Measurements from ENCODE around the gene SEMA3D.

Gene SEMA3D

DNA sequence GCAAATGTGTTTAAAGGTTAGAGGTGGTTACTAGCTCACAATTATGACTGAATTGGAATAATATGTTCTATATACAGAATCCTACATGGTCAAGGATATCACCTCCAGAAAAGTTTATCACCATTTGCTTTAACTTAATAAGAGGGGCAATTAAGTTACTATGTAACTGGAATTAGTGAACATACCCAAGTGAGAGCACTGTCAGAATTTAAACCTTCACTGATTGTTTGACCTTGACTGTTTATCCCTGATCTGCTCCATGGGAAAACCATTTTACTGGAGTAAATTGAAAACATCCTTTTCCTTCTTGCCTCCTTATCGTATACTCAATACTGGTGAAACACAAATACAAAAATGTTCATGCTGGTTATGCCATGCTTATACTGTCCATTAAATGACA, 107.4 kb downstream of the SEMA3D start:
- DNase-seq = no peak

DNA sequence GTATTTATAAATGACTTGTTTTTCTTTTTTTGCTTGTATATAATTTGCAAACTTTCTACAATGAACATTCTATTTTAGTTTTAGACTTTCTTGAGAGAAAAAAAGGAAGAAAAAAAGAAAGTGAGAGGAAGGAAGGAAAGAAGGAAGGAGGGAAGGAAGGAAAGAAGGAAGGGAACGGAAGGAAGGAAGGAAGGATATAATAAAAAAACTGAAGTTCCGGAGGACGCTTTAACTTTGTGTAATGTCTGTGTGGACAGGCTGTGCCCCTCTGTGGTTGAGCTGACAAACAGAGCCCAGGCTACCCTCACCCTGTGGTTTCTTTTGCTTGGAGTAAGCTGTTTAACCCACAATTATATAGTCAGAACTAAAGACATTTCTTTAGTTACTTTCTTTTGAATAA, 108.7 kb downstream of the SEMA3D start:
- no peak for DNase-seq

DNA sequence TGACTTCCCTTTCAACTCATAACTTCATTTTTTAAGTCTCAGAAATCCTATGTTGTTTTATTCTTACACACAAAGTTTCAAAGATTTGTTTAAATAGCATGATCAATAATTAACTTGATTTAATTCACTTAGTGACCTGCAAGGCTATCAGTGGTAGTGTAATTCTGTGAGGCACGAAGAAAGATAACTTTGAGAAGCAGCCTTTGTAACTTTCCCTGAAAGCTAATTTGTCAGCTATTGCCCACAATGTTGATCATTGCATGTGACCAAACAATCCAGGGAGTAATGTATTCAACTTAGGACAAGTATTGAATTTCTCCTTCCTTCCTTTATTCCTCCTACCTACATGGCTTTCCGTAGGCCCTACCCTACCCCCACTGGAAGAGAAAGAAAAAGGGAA, 111.0 kb downstream of the SEMA3D start:
- DNase-seq = no peak

DNA sequence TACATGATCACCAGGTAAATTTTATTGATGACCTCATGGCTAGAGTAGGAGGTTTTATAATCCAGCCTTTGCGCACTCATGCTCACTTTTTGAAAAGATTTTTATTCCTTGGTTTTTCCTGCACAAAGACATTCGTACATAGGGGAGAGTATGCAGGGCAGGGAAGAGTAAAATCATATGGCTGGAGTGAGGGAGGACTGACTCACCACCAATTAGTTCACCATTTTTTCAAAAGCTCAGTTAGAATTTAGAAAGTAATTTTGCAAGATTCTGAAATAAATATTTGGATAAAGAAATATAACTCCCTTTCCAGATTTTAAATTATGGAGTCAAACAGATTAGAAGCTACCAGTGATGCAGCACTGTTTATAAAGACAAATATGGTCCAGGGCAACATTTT, 111.9 kb downstream of the SEMA3D start:
- no peak for DNase-seq

DNA sequence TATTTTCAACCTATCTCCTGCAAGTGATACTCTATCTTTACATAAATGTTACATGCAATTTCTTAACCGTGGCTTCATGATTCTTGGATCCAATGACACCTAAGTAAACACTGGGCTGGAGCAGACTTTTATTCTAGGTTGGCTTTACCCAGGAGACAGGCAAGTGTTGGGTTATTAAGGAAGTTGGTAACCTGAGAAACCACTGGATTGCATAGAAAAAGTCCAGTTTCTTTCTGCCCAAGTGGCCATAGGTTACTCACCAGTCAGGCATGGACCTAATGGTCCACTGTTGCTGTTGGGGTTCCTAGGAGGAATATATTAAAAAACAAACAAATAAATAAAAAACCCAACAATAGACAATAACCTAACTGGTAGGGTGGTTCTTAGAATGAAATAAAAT, 112.8 kb downstream of the SEMA3D start:
- DNase-seq = no peak

DNA sequence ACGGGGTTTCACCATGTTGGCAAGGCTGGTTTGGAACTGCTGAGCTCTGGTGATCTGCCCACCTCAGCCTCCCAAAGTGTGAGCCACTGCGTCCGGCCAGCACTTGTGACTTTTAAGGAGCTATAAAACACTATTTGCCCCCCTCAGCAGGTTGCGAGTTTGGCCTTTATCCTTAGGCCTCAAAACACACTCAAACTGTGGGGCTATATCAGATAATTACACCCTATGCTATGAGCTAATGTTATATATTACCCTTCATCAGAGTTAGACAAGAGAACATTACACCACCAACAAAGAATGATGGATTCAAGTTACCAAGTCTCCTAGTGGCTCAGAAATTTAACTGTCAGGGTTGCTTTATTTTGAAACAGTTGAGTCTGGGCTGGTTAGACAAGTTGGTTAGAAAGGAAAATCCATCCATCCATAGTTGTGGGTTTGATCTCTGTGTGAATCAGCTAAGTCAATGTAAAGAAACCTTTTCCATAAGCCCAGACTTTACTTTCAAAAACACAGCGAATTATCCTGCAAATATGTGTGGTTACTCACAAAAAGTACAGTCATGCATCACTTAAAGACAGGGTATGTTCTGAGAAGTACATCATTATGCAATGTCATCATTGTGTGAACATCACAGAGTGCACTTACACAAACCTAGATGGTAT, 115.8 kb downstream of the SEMA3D start:
- DNase-seq = no peak

DNA sequence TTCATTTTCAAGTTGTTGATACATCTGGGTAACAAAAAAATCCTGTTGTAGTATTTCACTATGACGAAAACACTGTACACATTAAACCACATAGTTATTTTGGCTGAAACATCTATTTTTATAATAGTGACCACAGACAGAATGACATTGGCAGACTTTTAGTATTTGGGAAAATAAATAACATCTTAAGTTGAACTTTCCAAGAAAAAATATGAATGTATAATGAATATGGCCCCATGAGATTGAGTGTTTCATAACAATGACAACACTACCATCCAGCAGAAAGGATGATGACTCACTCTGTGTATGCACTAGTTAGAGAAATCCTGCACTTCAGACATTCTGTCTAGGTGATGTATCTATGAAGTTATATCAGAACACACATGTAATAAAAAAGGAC, 118.1 kb downstream of the SEMA3D start:
- DNase-seq = no peak

DNA sequence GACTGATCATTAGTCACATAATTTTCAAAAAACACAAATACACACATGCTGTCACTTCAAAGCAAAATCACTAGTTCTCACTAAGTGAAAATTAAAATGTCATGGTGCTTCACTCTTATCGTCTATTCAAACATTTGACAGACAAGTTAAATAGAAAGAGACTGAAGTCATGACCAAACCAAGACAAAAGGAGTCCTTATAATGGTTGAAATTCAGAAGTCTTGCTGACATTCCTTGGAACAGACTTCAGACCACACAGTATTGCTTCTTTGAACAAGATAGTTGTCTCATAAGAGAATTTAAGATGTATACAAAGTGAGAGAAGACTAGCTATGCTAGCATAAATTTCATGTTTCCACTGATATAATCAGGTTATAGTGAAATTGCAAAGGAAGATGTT, 119.5 kb downstream of the SEMA3D start:
- DNase-seq = no peak

DNA sequence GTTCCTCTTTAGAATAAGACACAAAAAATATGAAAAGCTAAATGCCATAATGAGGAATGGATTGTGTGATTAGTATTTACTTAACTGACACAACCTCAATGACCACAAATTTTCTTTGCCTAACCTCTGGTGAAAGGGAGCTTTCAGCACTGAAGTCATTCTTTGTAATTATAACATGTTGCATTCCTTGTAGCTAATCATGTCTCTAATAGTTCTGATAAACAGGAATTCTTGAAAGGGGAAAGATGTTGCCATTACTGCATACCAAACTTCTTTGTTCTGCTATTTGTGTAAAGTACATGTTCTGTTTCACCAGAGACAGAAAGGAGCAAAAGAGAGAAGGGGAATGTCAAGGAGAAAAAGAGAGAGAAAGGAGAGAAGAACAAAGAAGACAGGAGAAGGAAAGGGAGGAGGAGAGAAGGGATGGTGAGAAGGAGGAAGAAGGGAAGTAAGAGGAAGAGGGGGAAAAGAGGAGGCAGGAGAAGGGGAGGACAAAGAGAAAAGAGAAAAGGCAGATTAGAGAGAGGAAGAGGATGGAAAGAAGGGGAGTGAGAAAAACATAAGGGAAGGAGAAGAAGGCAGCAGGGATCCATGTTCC, 120.9 kb downstream of the SEMA3D start:
- no peak for DNase-seq

DNA sequence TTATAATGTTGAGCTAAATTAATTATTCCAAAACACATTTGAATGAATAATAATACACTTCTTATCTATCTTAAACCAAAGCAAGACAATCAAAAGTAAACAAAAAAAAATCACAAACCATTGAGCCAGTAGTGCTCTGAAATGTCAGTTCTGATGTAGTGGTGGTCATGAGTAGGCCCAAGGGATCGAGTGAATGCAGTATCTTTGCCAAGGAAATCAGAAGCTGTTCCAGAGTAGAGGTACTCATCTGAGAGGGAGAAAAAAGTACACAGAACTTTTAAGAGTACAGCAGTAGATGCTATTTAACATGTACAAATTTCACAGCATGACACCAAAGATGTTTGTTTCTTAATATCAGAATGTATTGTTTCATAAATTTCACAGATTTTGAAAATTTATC, 121.5 kb downstream of the SEMA3D start:
- no peak for DNase-seq

DNA sequence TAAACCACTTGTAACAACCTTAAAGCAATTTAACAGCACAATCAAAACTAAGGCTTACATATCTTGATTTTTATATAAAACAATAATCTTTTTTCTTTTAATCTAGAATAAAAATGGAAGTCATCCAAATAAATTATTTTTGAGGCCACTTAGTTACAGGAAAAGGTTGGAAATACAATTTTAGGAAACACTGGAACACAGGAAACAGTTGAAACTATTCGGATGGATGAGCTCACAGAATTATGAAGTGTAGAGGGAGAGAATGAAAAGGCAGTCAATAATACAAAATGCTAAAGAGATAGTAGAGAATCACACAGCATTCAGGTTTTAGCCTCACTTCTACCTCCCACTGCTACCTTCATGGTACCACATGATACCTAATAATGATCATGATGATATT, 124.2 kb downstream of the SEMA3D start:
- DNase-seq = no peak

DNA sequence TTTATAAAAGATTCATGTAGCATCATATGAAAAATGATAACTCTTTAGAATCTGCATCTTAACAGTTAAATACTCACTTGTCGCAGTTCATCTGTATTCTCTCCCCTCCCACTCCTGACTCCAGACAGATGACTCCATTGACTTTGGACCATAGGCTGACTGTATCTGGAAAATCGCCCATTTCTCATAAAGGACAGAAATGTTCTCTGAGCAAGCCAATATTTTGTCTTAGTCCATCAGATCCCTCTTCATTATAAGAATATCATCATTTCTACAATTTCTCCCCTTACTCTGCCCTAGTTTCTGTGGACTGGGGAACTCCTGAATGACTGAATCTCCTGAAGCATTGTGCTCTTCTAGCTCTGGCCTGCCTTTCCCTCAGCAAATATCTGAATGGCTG, 125.4 kb downstream of the SEMA3D start:
- DNase-seq = no peak

DNA sequence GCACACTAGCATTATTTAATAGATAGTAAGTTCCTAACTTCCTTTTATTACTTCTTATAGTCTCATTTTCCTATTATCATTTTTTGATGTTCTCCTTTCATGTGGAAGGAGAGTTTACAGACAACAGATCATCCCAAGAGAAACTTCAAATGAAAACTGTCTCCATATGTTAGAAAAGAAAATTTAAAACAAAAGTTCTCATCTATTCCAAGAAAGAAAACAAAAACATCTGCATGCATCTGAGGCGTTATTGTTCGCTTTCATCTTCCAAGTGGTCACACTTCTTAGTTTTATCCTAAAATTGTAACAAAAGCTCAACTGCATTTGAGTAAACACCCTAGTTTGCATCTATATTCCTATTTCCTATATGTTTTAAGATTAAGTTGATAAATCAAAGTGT, 126.2 kb downstream of the SEMA3D start:
- no peak for DNase-seq

DNA sequence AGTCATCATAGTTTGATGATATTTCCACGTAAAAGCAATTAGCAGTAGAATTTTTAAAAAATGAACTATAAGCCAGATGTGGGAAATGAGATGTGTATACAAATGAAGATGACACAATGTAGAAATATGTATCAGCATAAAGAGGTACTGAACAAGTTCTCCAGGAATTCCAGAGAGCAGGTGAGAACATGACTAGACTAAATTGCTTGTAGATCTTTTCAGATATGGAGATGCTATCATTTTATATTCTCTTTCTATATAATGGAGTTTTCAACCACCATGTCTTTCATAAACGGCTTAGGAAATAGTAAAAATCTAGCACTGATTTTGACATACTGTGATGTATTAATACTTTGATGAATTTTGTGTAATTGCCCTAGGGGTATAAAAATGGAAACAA, 130.9 kb downstream of the SEMA3D start:
- no peak for DNase-seq

DNA sequence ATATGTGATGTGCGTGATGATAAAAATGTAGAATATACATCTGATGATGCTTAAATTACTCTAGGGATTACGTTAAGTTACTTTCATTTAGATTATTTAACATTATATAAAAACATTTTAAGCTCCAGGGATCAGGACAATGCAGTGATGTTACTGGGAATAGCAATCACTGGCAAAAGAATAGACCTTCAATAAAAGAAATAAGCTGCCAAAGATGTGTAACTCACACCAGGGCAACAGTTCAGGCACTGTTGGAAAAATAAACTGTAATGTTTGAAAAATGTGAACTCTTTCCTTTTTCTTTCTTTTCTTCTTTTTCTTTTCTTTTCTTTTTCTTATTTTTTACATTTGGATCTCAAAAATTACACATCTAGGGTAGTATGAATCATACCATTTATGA, 131.7 kb downstream of the SEMA3D start:
- DNase-seq = no peak

DNA sequence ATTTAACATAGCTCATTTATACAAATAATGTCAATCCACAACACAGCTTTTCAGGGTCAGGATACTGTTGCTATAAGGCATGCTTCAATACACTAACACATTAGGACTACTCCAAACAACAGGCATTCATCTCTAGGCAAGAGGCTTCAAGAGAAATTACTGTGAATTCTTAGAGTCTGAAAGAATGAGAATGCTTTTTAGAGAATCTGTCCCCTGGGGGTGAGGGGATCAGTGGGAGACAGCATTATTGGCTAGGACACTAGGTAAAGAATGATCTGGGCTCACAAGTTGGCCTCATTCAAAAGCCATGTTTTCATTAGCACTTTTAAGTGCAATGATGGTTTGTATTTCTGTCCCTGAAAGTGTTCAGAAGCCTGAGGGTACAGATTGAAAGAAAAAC, 132.6 kb downstream of the SEMA3D start:
- no peak for DNase-seq

DNA sequence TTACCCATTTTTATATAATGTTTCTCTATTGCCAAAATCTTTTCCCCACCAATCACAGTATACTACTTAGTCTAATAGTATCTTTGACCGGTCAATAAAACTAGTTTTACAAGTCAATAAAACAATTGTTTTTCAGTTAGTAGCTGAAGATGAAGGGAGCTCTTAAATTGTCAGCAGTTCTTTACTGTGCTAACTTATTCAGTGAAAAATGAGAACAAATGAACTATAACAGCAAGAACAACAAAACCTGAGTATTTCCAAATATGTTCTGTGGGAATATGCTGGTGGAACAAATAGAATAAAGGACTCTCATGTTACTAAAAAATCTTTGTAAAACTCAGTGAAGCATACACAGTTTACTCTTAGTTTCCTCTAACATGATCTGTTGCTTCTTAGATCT, 134.0 kb downstream of the SEMA3D start:
- no peak for DNase-seq

DNA sequence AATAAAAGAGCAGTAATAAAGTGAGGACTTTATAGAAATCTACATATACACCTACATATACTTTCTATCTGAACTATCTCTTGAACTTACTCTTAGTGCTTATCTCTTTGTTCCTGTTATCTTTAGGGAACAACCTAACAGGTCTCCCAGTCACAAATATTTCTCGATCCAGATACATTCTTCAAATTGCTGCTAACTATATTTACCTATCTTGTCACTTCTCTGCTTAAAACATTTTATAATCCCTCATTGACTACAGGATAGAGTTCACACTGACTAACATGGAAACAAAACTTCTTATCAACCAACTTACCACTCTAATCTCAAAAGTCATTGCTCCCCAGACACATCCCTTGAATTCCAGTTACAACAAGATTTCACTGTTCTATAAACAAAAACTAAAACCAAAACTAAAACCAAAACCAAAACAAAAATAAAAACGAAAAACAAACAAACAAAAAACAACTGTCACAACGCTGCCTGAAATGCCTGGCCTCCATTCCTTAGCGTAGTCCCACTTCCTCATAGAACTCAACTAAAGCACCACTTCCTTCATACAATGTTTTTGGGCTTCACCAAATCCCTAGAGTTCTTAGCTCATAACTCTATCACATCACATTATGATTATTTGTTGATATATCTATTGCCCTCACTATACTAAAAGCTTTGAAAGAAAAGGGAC, 134.7 kb downstream of the SEMA3D start:
- no peak for DNase-seq

DNA sequence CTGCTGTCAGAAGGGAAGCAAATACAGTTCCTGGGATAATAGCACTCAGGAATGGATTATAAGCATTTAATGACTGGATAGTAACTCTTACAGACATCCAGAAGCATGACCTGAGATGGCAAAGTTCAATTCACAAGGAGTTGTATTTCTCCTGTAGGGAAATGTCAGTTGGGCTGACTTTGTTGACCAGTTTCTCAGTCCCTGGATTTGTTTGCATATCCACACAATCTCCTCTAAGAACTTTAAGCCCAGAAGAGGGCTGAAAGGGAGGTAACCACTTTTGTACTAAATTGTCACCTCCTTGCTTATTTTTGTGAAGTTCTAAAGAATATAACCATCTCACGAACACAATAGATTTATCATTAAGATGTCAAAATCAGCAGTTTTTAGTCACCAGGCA, 140.3 kb downstream of the SEMA3D start:
- DNase-seq = no peak

DNA sequence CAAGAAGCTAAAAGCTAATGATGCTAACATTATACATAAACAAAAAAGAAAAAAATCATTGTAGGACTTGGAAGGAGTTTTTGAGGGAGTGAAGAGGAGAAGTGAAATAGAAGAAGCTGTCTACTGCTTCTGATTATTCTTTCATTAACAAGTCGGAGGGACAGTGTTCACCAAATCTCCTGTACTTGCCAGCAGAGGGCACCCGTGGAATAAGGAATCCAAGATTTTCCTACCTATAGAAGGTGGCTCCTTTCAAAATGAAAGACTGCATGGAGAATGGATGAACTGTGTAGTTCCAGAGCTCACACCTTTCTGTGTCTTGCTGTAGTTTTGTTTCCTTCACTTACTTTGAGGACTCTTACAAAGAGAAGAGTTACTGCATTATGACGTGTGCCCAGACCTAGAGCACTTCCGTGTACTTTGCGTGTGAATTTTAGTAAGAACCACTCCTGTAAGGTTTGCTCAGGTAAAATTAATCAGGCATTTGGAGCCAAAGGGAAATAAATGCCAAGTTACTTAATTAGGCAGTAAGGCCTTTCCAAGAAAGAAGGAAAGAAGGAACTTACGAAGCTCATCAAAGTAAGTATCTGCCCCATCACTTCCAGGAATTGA, 145.1 kb downstream of the SEMA3D start:
- DNase-seq = peak in 46 of 58 donors; percentile 1 to 75 (median 19)

DNA sequence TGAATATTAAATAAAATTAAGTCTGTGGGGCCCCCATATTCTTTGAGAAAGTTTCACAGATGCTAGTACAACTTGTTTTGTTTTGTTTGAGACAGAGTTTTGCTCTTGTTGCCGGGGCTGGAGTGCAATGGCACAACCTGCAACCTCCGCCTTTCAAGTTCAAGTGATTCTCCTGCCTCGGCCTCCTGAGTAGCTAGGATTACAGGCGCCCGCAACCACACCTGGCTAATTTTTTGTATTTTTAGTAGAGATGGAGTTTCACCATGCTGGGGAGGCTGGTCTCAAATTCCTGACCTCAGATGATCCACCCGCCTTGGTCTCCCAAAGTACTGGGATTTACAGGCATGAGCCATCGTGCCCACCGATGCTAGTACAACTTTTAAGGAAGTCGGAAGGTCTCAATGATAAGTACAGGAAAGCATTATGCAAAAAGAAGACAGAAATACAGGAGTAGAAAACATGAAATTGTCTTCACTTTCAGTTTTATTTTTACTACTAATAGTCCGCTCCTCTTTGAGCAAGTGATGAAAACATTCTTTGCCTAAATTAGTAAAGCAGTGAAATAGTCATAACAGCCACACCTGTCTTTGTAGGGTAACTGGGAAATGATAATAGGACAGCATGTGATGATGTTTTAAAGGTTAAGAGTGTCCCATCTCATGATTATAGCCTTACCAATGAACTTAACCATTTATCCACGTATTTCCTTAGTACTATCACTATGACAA, 147.5 kb downstream of the SEMA3D start:
- DNase-seq = no peak

DNA sequence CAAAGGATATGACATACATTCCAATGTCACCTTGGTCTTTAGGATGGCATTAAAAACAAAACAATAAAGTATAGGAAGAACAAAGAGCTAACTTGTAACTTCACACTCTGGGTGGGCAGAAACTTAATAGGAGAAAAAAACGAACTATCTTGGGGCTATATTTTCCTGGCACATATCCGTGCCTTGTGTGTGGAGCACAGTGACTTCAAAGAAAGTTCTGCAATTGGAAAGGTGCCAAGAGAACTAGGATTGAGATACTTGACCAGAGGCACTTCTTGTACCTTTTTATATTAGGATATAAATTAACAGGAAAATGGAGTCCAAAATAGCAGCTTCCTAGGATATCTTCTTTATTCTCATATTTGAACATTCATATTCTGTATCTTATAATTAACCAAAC, 148.4 kb downstream of the SEMA3D start:
- no peak for DNase-seq

Data from anterior cingulate cortex (tissue), 58 donors.